Fibroblast of skin of back (primary cell): ENCODE data around the gene SNPH.

ENCODE experiments used
- DNase-seq: peaks from one replicate; pipeline ENCODE4 v3.0.0-alpha.2; 2013

SNPH gene

GRCh38 chr20:1307571-1307971, 41.5 kb downstream of the SNPH start:
- DNase-seq = no peak

- DNase-seq = no peak
Measured at GRCh38 chr20:1308067-1308701, 42.1 kb downstream of the SNPH start.

- DNase-seq = no peak
Measured at GRCh38 chr20:1308702-1309095, 42.6 kb downstream of the SNPH start.

- DNase-seq = no peak
Measured at GRCh38 chr20:1309439-1309847, 43.3 kb downstream of the SNPH start.

DNA sequence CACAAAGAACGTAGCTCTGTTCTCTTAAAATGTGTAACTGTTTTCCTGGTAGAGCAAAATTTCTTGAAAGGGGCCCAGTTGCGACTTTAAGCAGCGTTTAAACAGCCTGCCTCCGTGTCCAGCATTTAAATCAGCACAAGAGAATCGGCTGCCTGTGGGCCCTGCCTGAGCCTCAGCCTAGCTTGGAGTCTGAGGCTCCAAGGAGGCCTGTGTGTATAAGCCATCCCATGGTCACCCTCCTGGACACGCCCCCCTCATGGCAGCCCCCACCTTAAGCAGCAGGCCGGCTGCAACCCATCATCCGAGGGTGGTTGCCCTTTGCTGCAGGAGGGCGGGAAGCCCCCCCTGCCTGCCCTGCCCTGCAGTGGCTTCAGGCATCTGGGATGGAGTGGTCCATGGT, 44.0 kb downstream of the SNPH start:
- no peak for DNase-seq

GRCh38 chr20:1310506-1311190, 44.6 kb downstream of the SNPH start:
- DNase-seq = no peak

DNA sequence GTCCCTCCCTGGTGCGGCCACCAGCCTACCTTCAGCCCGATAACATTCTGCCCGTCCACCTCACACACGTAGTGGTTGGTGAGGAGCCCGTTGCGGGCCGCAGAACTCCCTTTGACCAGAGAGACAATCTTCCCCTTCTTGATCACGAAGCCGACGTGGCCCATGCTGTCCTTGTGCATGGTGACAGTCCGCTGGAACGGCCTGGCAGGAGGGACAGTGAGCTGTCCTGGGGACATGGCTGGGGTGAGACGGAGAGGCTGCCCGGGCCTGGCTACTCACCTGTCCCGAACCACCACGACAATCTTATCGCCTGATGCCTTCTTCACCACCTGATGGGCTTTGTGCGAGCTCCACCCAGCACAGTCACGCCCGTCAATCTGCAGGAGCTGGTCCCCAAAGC, 46.2 kb downstream of the SNPH start:
- no peak for DNase-seq

- DNase-seq = no peak
Measured at GRCh38 chr20:1312904-1313235, 46.8 kb downstream of the SNPH start.

DNA sequence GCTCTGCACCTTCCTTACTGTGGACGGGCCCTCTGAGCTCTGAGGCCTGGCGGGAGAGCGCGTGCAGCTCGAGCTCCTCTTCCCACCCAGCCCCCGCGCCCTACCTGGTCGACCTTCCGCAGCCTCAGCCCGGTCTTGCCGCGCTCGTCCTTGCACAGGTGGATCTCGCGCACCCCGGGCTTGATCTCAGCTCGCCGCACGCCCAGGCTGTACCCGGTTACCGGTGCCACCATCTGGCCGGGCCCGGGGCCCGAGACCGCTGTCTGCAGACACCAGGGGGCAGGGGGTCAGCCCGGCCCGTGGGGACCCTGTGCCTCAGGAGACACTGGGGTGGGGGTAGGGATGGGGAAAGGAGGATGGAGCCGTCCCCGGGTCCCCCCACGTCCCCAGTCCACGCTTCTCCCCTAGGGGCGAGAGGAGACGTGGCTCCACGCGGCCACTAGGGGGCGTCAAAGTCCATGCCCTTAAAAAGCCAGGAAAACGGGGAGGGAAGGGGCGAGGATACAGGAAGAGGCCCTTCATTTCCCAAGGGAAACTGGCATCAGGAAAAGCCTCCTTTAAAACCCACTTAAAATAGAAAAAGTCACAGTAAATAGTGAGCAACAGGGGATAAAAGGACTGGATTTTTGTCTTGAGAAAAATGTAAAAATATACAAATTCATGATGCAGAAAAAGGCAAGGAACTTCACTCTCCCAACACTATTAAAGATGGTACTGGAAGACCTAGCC, 47.3 kb downstream of the SNPH start:
- DNase-seq = peak; percentile 78

DNA sequence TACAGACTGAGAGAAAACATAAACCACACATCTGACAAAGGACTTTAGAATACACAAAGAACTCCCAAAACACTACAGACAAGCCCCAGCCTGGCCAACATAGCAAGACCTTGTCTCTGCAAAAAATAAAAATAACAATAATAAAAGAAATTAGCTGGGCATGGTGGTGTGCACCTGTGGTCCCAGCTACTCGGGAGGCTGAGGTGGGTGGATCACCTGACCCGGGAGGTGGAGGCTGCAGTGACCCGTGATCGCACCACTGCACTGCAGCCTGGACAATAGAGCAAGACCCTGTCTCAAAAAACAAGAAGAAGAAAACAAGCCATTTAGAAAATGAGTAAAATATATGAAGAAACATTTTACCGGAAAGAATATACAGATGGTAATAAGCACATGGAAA, 49.7 kb downstream of the SNPH start:
- no peak for DNase-seq

GRCh38 chr20:1317545-1318255, 51.6 kb downstream of the SNPH start:
- DNase-seq = no peak

GRCh38 chr20:1319051-1319450, 53.0 kb downstream of the SNPH start:
- no peak for DNase-seq

DNA sequence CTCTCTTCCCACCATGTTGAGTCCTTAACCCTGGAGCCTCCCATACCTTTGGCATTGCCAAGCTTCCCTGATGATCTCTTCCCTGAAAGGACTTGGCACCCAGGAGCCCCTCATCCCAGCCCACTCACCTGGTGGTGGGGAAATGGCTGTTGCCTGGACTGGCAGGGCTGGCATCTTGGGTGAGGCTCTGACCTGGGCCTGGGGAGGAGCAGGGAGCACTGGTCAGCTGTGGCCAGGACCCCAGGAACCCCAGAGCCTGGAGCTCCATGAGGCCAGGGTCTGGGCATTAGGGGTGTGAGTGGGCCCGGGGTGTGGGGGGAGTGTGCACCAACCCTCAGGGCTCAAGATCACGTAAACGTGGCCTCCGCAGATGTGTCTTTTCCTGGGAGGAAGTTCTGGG, 53.4 kb downstream of the SNPH start:
- no peak for DNase-seq

GRCh38 chr20:1320016-1320415, 53.9 kb downstream of the SNPH start:
- no peak for DNase-seq

- DNase-seq = no peak
Measured at GRCh38 chr20:1320902-1321653, 55.0 kb downstream of the SNPH start.

- DNase-seq = no peak
Measured at GRCh38 chr20:1321654-1321939, 55.5 kb downstream of the SNPH start.

GRCh38 chr20:1322511-1323245, 56.6 kb downstream of the SNPH start:
- DNase-seq = peak; percentile 66

- no peak for DNase-seq
Measured at GRCh38 chr20:1323256-1323655, 57.2 kb downstream of the SNPH start.

DNA sequence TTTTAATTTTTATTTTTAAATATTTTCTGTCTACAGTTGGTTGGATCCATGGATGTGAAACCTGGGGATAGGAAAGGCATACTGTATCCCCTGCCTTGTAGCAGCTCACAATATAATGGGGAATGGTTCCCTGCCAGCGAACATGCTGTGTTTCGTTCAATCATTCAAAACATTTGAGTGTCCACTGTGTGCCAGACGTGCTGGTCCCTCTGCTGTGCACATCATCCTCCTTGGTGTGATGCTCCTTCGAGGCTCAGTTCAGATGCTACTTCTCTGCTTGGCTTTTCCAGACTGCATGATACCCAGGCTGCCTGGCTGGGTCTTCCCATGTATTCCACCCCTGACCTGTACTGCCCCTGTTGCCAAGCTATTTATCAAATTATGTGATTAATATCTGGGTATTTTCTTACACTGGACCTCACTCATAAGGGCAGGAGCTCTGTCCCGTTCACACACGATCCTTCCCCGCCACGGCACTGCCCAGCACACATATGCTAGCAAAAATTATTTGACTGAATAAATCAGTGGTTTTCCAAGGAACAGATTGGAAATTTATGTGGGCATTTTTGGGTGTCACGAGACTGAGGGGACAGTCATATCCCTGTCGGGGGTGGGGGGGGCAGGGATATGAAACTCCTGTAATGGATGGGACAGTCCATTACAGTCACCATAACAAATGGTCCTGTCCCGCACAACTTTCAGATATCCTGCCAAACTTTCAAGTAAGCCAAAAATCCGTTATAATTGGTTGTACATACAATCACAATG, 57.9 kb downstream of the SNPH start:
- DNase-seq = no peak

DNA sequence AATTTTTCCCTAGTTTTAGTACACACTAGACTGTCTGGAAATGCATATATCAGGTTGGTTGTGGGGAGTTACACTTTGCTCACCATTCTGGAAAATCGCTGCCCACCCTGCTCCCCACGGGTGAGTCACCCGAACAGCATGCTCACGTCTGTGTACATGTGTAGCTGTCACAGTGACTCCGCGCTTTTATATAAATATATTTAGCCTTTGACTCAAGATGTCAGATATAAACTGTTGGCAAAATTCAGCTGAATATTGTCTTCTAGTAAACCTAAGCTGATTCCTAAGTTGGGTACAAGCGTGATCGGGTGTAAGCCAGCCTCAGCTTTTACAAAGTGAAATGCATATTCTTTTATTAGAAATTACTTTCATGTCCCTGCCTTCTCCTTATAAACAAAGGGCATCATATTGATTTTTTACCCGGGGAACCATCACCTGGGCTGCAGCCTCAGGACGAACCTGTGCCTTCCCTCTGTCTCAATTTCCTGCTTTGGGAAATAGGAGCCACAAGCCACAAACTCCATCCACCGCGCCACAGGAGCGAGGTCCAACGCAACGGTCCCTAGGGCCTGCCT, 58.6 kb downstream of the SNPH start:
- DNase-seq = peak; percentile 72
